Thyroid gland (tissue), 4 donors: ENCODE measurements around the gene TRABD2B. TPM values are rescaled to one million over a fixed set of nuclear protein-coding genes. Genes with fewer than 3 reads are reported as not detected.

Experiments
- DNase-seq, 2 donors: peaks; one replicate each; pipeline ENCODE4 v3.0.0-alpha.2; 2019
- H3K27ac ChIP-seq, 3 donors: fragments of 200-600 bp; sonication (generic); 1 replicate in 2 of 3; 2 replicates in 1 of 3; pipeline ENCODE4 v1.5.1; 2016 to 2019; ENCODE audit warnings: mild to moderate bottlenecking in 1 of 3, moderate library complexity in 1 of 3
- H3K27me3 ChIP-seq: fragments of 200-600 bp; sonication (generic); one replicate; pipeline ENCODE4 v1.5.1; 2019
- H3K36me3 ChIP-seq, 2 donors: fragments of 200-600 bp; sonication (generic); one replicate each; pipeline ENCODE4 v1.5.1; 2016 to 2019
- H3K4me1 ChIP-seq, 2 donors: fragments of 200-600 bp; sonication (generic); one replicate each; pipeline ENCODE4 v1.5.1; 2017 to 2019
- H3K4me3 ChIP-seq, 3 donors: fragments of 200-600 bp; sonication (generic); replicated peaks in 1 of 3; 1 replicate in 2 of 3; 2 replicates in 1 of 3; pipeline ENCODE4 v1.5.1; 2016; ENCODE audit warnings: mild to moderate bottlenecking in 1 of 3
- H3K9me3 ChIP-seq: fragments of 200-600 bp; sonication (generic); one replicate; pipeline ENCODE4 v1.5.1; 2017
- CTCF ChIP-seq, 6 experiments: fragments of 200-600 bp in 3 of 6; fragments of 450-650 bp in 3 of 6; sonication (generic) in 3 of 6; IDR thresholded peaks; one replicate each; pipeline ENCODE4 v1.5.1; 2016 to 2019; ENCODE audit warnings: antibody characterized with exemption in 6 of 6, mild to moderate bottlenecking in 2 of 6, inconsistent platforms in 1 of 6, moderate library complexity in 1 of 6
- POLR2A ChIP-seq, 2 donors: fragments of 450-650 bp; IDR thresholded peaks; one replicate each; pipeline ENCODE4 v1.6.1; 2017; ENCODE audit warnings: antibody characterized with exemption in 2 of 2, mild to moderate bottlenecking in 2 of 2, moderate library complexity in 1 of 2
- WGBS, 2 donors: methylation state at CpG; one replicate each; pipeline ENCODE4 v1.1.5; 2017; 5-methylcytosine and 5-hydroxymethylcytosine counted together
- intact Hi-C: fragments of 100-400 bp; cut with DNase I; formaldehyde crosslinking; loops from one replicate; pipeline ENCODE4 v1.15.1; 2023
- total RNA-seq, 4 donors: library from RNA; depleted of rRNA; stranded (reverse); fragments of >200 nt; gene quantifications; one replicate each; pipeline ENCODE4 v1.2.3, GENCODE V29; 2016

TRABD2B gene
- total RNA-seq, 4 donors from 2014 or later: 0.34 to 1.1 (median 0.63) TPM

GRCh38 chr1:47951545-47952235, 45.5 kb downstream of the TRABD2B start:
- 87 to 88% methylated on average over 6 of the region's 6 CpGs for WGBS, 2 donors
- TF ChIP-seq POLR2A (IDR thresholded peaks at IDR 0.05): no peak
- TF ChIP-seq CTCF (IDR thresholded peaks at IDR 0.05): no peak
- Histone ChIP-seq H3K27ac (no peak overlapping the region), H3K9me3 (no peaks in the 10 kb centered on the region), H3K4me3 (no peak overlapping the region), H3K27me3 (no peaks in the 10 kb centered on the region), H3K4me1 (no peaks in the 10 kb centered on the region), H3K36me3 (no peaks in the 10 kb centered on the region)
- intact Hi-C loops: no loop called here
- DNase-seq: no peak

GRCh38 chr1:47951026-47951425, 46.2 kb downstream of the TRABD2B start:
- H3K27me3 ChIP-seq: no peaks in the 10 kb centered on the region
- WGBS, 2 donors: 95 to 98% methylated on average over 8 of the region's 8 CpGs
- H3K36me3 ChIP-seq: no peaks in the 10 kb centered on the region
- no peak overlapping the region for H3K4me3 ChIP-seq
- intact Hi-C loops: no loop called here
- TF ChIP-seq CTCF (IDR thresholded peaks at IDR 0.05): no peak
- no peak for TF ChIP-seq POLR2A (IDR thresholded peaks at IDR 0.05)
- H3K27ac ChIP-seq: no peak overlapping the region
- H3K9me3 ChIP-seq: no peaks in the 10 kb centered on the region
- no peaks in the 10 kb centered on the region for H3K4me1 ChIP-seq
- DNase-seq: no peak

- DNase-seq: no peak
- H3K27ac ChIP-seq: no peak overlapping the region
- TF ChIP-seq CTCF (IDR thresholded peaks at IDR 0.05) (no peak), POLR2A (IDR thresholded peaks at IDR 0.05) (no peak)
- intact Hi-C loops: no loop called here
- no peak overlapping the region for H3K4me3 ChIP-seq
- H3K36me3 ChIP-seq: no peaks in the 10 kb centered on the region
- H3K27me3 ChIP-seq: no peaks in the 10 kb centered on the region
- H3K4me1 ChIP-seq: no peaks in the 10 kb centered on the region
- no peaks in the 10 kb centered on the region for H3K9me3 ChIP-seq
- 73 to 78% methylated on average over 3 of the region's 3 CpGs for WGBS, 2 donors
Measured at GRCh38 chr1:47950471-47950870, 46.7 kb downstream of the TRABD2B start.

GRCh38 chr1:47948126-47948525, 49.1 kb downstream of the TRABD2B start:
- H3K4me3 ChIP-seq: no peak overlapping the region
- no peaks in the 10 kb centered on the region for H3K9me3 ChIP-seq
- DNase-seq: no peak
- WGBS, 2 donors: 88 to 90% methylated on average over 5 of the region's 5 CpGs
- no peaks in the 10 kb centered on the region for H3K4me1 ChIP-seq
- no peak overlapping the region for H3K27ac ChIP-seq
- intact Hi-C loops: no loop called here
- no peaks in the 10 kb centered on the region for H3K36me3 ChIP-seq
- H3K27me3 ChIP-seq: no peaks in the 10 kb centered on the region
- TF ChIP-seq CTCF (IDR thresholded peaks at IDR 0.05) (no peak), POLR2A (IDR thresholded peaks at IDR 0.05) (no peak)

- no peak for TF ChIP-seq CTCF (IDR thresholded peaks at IDR 0.05)
- TF ChIP-seq POLR2A (IDR thresholded peaks at IDR 0.05): no peak
- no peaks in the 10 kb centered on the region for H3K4me1 ChIP-seq
- WGBS, 2 donors: 87 to 98% methylated on average over 6 of the region's 6 CpGs
Measured at GRCh38 chr1:47947531-47947930, 49.7 kb downstream of the TRABD2B start.

More at GRCh38 chr1:47947531-47947930, 49.7 kb downstream of the TRABD2B start:
- DNase-seq: no peak
- Histone ChIP-seq H3K4me3 (no peak overlapping the region), H3K27ac (no peak overlapping the region), H3K9me3 (no peaks in the 10 kb centered on the region), H3K27me3 (no peaks in the 10 kb centered on the region), H3K36me3 (no peaks in the 10 kb centered on the region)
- intact Hi-C loops: no loop called here
